ENCODE results near the gene ANKRD33.

The ANKRD33 gene

DNA sequence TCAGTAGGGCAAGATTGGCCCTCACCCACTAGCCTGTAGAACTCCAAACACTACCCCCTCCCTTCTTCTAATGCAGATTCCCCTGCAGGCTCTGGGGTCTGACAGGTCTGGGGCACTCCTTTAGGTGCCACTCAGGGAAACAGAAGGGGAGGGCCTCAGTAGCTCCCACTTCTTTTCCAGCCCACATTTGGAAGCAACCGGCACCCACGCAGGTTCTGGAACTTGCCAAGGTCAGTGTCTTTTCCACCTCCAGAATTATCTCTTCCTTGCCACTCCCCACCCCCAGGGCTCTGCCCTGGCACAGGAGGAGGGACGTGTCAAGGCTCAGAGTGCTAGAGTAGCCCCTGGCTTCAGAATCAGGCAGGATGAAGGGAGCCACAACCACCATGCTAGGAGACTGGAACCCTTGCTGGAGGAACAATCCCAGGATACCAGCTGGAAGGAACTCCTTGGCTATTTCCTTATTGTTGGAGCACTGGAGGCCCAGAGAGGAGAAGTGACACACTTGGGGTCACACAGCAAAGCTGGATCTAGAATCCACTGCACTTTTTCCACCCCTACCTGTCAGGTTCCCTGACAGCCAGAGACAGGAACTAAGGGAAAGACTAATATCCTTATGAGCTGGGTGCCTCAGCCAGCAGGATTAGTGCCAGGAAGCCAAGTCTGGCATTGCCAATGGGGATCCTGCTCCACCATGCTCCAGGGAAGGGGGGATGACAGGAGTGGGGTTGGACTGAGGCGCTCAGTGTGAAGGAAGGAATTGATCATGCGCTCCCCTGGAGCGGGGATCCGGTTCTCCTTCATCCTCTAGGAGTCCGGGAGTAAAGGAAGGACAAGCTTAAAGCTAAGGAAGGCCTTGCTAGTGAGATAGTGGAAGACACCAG lies 37.6 kb upstream of the ANKRD33 start:
- no peak for DNase-seq (ENCODE audit: extremely low read depth, low read depth)
- TF ChIP-seq, protein P1, sequence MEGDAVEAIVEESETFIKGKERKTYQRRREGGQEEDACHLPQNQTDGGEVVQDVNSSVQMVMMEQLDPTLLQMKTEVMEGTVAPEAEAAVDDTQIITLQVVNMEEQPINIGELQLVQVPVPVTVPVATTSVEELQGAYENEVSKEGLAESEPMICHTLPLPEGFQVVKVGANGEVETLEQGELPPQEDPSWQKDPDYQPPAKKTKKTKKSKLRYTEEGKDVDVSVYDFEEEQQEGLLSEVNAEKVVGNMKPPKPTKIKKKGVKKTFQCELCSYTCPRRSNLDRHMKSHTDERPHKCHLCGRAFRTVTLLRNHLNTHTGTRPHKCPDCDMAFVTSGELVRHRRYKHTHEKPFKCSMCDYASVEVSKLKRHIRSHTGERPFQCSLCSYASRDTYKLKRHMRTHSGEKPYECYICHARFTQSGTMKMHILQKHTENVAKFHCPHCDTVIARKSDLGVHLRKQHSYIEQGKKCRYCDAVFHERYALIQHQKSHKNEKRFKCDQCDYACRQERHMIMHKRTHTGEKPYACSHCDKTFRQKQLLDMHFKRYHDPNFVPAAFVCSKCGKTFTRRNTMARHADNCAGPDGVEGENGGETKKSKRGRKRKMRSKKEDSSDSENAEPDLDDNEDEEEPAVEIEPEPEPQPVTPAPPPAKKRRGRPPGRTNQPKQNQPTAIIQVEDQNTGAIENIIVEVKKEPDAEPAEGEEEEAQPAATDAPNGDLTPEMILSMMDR (IDR thresholded peaks at IDR 0.05; ENCODE audit: low read depth, low read length, missing control alignments) = no peak
- H3K4me3 ChIP-seq (replicated peaks; ENCODE audit: low read depth, low read length) = no peak overlapping the region

DNA sequence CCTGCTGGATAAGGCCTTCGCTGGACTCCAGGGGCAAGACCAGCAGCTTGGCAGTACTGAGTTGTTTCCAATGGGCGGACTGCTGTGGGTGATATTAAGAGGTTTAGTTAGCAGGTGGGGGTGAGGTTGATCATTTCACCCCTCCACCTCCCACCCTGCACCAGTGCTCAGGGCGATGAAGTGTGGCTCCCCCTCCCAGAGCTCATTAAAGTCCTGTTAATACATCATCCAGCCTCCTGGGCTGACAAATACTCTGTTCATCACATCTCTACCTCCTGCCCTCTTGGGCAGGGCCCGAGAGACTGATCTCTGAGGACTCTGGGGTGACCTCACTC lies 37.0 kb upstream of the ANKRD33 start:
- TF ChIP-seq, protein P1 (IDR thresholded peaks at IDR 0.05; ENCODE audit: low read depth, low read length, missing control alignments) = no peak
- no peak for DNase-seq (ENCODE audit: extremely low read depth, low read depth)
- no peak overlapping the region for H3K4me3 ChIP-seq (replicated peaks; ENCODE audit: low read depth, low read length)

DNA sequence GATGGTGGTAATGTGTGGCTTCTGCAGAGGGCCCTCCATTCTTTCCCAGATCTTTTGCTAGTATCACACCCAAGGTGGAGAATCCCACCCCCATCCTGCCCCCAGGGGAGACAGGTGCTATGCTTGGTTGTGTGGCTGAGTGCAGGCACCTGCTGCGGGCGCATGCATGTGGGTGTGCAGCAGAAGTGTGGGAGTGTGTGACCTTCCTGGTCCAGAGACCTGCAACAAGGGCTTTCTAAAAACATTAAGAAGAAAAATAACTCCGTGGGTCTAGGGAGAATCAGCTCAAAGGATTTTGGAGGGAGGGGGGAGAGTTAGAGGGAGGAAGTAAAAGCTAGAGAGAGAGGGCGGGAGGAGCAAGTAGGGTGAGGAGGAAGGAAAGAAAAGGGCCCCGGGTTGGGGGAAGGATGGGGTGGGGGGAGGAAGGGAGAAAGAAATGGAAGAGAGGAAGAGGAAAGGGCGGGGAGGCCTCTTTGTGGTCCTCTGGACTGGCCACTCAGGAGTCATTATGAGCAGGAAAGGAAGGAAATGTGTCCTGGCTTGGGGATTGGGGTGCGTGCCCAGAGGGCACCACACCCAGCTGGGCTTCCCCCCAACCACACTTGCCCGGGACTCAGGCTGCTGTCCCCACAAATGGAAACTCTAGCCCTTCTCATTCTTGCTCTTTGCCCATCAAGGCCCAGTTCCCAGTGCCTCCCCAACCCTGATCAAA lies 36.3 kb upstream of the ANKRD33 start:
- TF ChIP-seq, protein P1 (IDR thresholded peaks at IDR 0.05; ENCODE audit: low read depth, low read length, missing control alignments) = no peak
- no peak for DNase-seq (ENCODE audit: extremely low read depth, low read depth)

DNA sequence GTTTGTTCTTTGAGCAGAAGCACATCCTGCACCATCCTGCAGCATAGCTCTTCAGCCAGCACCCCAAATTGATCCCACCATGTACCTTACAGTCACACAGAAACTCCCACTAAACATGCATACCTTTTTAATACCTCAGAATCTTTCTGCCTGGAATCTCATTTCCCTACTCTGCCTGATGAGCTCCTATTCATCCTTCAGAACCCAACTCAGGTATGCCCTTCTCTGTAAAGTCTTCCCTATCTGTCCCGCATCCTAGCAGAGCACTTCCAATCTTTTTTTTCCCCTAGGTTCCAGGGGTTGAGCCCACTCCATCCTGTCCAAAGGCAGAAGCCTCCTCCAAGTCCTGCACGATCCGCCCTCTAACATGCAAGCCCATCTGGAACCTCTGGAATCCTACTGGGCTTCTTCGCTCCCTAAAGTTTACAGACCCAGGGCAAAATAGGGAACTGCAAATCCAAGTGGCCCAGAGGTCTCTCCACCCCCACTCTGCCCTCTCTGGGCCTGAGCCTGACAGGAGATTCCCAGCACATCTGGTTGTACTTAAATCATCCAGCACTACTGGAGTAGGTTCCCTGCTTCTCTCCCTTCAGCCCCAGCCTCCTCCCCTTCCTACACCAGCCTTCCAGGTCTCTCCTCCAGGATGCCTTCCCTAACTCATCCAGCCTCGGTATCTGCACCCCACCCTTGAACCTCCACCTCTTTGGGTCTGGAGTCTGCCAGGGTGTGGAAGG lies 35.3 kb upstream of the ANKRD33 start:
- no peak overlapping the region for H3K4me3 ChIP-seq (replicated peaks; ENCODE audit: low read depth, low read length)
- TF ChIP-seq, protein P1 (IDR thresholded peaks at IDR 0.05; ENCODE audit: low read depth, low read length, missing control alignments) = no peak
- DNase-seq (ENCODE audit: extremely low read depth, low read depth) = peak; percentile 42

More for the DNA sequence above, 36.3 kb upstream of the ANKRD33 start:
- no peak overlapping the region for H3K4me3 ChIP-seq (replicated peaks; ENCODE audit: low read depth, low read length)

DNA sequence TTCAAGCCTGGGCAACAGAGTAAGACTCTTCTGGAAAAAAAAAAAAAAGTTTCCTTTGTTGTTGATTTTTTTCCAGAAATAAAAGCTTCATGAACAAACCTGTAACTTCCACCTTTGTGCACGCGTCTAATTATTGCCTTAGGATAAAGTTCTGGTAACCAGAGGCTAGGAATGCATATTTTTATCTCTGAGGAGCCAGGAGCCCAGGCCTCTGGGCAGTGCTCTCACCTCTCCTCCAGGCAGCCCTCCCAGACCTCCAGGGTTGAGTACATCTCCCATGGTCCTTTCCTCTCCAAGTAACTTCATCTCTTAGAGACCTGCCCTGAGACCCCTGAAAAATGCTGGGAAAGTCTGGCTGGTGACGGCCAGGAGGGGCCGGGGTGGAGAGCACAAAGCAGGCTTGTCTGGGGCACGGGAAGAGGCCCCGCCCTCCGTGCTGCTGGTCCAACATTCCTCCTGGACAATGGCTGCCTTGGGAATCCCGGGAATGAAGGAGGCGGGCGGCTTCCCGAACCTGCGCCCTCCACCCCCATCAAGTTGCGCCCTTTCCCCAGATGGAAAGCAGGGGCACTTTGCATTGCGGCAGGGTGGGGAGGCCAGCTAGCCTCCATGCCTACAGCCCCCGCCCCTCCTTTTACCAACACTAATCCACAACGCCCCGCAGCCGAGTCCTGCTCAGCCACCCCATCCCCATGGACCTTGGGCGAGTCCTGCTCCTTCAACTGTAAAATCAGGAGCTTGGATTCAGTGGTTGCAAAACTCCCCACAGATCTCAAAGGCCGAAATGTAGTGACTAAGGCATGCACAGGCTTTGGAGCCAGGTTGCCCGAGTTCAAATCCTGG lies 32.1 kb upstream of the ANKRD33 start:
- no peak for DNase-seq (ENCODE audit: extremely low read depth, low read depth)
- H3K4me3 ChIP-seq (replicated peaks; ENCODE audit: low read depth, low read length) = peak overlapping the region; percentile 5; the same call in 1 of the 2 replicates
- TF ChIP-seq, protein P1 (IDR thresholded peaks at IDR 0.05; ENCODE audit: low read depth, low read length, missing control alignments) = no peak

DNA sequence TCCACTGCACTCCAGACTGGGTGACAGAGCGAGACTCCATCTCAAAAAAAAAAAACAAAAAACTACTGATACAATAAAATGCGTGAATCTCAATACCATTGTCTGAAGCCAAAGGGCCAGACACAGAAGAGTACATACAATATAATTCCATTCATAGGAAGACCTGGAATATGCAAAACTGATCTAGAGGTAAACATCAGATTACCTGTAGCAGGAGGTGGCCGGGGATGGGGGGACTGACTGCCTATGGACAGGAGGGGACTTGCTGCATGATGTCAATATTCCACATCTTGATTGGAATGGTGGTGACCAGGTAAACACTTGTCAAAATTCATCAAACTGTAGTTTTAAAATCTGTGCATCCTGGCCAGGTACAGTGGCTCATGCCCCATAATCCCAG lies 26.9 kb upstream of the ANKRD33 start:
- no peak for DNase-seq (ENCODE audit: extremely low read depth, low read depth)
- TF ChIP-seq, protein P1 (IDR thresholded peaks at IDR 0.05; ENCODE audit: low read depth, low read length, missing control alignments) = no peak
- no peak overlapping the region for H3K4me3 ChIP-seq (replicated peaks; ENCODE audit: low read depth, low read length)

Measured in HFF-Myc (cell line).